Activated B cell treated with CpG ODN at 0.5 μM for 24 hours (primary cell): Measurements from ENCODE around the gene PTPRN. TPM values are rescaled to one million over a fixed set of nuclear protein-coding genes. Genes with fewer than 3 reads are reported as not detected.

Experiments
- ATAC-seq: fragments of 200-7000 bp; cut with Tn5 transposase; one replicate; pipeline ENCODE4 v1.10.0; 2021; ENCODE audit warnings: low read depth, mild to moderate bottlenecking, moderate library complexity
- CTCF ChIA-PET: fragments of 350-600 bp; sonication (Branson Sonifier 250); formaldehyde crosslinking; loops from one replicate; lab custom pipeline; 2021; ENCODE audit warnings: antibody characterized with exemption; lab: Charles Lee
- POLR2A ChIA-PET: fragments of 350-600 bp; sonication (Branson Sonifier 250); formaldehyde crosslinking; loops from one replicate; lab custom pipeline; 2021; ENCODE audit warnings: antibody characterized with exemption; lab: Charles Lee
- DNase-seq: peaks from one replicate; pipeline ENCODE4 v3.0.0; 2022
- H3K27ac Mint-ChIP-seq: one replicate; pipeline ENCODE4 v1.8.0; 2020; ENCODE audit warnings: mixed read lengths
- H3K27me3 Mint-ChIP-seq: one replicate; pipeline ENCODE4 v1.8.0; 2021; ENCODE audit warnings: mixed read lengths
- H3K36me3 Mint-ChIP-seq: one replicate; pipeline ENCODE4 v1.8.0; 2021; ENCODE audit warnings: low read depth, mixed read lengths
- H3K4me1 Mint-ChIP-seq: one replicate; pipeline ENCODE4 v1.8.0; 2021; ENCODE audit warnings: mixed read lengths
- H3K4me3 Mint-ChIP-seq: one replicate; pipeline ENCODE4 v1.8.0; 2020; ENCODE audit warnings: mild to moderate bottlenecking, mixed read lengths
- H3K9me3 Mint-ChIP-seq: one replicate; pipeline ENCODE4 v1.8.0; 2020; ENCODE audit warnings: mixed read lengths
- intact Hi-C: fragments of 100-400 bp; cut with micrococcal nuclease; formaldehyde crosslinking; loops from one replicate; pipeline ENCODE4 v1.15.1; 2024
- total RNA-seq: library from RNA; stranded (reverse); gene quantifications from 2 replicates; pipeline ENCODE4 v1.2.3, GENCODE V29; 2022
- TF ChIP-seq, protein P1 (sequence below): fragments of 200-600 bp; IDR thresholded peaks from one replicate; pipeline ENCODE4 v1.8.0; 2022; ENCODE audit warnings: antibody characterized with exemption, mild to moderate bottlenecking

PTPRN gene
- total RNA-seq, 1 donor from 2014 or later, result not detected

DNA sequence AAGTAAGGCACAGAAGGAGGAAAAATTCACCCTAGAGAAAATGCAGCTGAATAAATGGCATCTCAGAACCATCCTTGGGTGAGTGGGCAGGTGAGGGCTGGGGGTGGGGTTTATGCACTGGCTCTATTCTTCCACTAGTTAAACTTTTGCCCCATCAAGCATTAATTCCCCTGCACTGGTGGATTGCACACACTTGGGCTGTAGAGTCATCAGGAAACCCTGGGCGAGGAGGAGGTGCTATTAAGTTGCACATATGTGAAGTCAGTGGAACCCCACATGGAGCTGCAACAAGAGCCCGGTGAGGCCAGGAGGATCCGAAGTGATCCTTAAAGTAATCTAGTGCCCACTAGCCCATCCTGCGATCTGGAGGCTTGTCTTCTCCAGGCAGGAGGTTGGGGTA is 36.8 kb downstream of the PTPRN start:
- no peak for ATAC-seq
- no peak for DNase-seq
- CTCF ChIA-PET, result interaction anchor here (2.6 kb wide), 1 partner anchor 22 kb away, joined by 13 read pairs; no protein-coding TSS in a partner anchor
- no peaks in the 10 kb centered on the region for H3K36me3 Mint-ChIP-seq
- peaks cover 13% of the 10 kb centered on the region for H3K4me1 Mint-ChIP-seq
- intact Hi-C loops, result no loop called here
- TF ChIP-seq, protein P1, sequence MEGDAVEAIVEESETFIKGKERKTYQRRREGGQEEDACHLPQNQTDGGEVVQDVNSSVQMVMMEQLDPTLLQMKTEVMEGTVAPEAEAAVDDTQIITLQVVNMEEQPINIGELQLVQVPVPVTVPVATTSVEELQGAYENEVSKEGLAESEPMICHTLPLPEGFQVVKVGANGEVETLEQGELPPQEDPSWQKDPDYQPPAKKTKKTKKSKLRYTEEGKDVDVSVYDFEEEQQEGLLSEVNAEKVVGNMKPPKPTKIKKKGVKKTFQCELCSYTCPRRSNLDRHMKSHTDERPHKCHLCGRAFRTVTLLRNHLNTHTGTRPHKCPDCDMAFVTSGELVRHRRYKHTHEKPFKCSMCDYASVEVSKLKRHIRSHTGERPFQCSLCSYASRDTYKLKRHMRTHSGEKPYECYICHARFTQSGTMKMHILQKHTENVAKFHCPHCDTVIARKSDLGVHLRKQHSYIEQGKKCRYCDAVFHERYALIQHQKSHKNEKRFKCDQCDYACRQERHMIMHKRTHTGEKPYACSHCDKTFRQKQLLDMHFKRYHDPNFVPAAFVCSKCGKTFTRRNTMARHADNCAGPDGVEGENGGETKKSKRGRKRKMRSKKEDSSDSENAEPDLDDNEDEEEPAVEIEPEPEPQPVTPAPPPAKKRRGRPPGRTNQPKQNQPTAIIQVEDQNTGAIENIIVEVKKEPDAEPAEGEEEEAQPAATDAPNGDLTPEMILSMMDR, result no peak
- no peak overlapping the region for H3K4me3 Mint-ChIP-seq
- H3K27me3 Mint-ChIP-seq, result no peaks in the 10 kb centered on the region
- POLR2A ChIA-PET, result no interaction called here
- no peaks in the 10 kb centered on the region for H3K9me3 Mint-ChIP-seq
- no peak overlapping the region for H3K27ac Mint-ChIP-seq

GRCh38 chr2:219271021-219271420 is 38.2 kb downstream of the PTPRN start:
- Mint-ChIP-seq H3K27ac (no peak overlapping the region), H3K4me1 (peaks cover 3% of the 10 kb centered on the region), H3K9me3 (no peaks in the 10 kb centered on the region), H3K36me3 (no peaks in the 10 kb centered on the region), H3K4me3 (no peak overlapping the region), H3K27me3 (no peaks in the 10 kb centered on the region)
- ChIA-PET CTCF (interaction anchor here (2.3 kb wide), 1 partner anchor 23 kb away, joined by 10 read pairs; no protein-coding TSS in a partner anchor), POLR2A (no interaction called here)
- ATAC-seq (no peak), DNase-seq (no peak)
- intact Hi-C loops, result no loop called here
- TF ChIP-seq, protein P1, result no peak

GRCh38 chr2:219270055-219270372 is 39.2 kb downstream of the PTPRN start:
- Mint-ChIP-seq H3K27ac (no peak overlapping the region), H3K9me3 (no peaks in the 10 kb centered on the region), H3K4me1 (peaks cover 3% of the 10 kb centered on the region), H3K4me3 (no peak overlapping the region), H3K36me3 (no peaks in the 10 kb centered on the region), H3K27me3 (no peaks in the 10 kb centered on the region)
- CTCF ChIA-PET, result interaction anchor here (2.3 kb wide), 1 partner anchor 24 kb away, joined by 10 read pairs; no protein-coding TSS in a partner anchor
- intact Hi-C loops, result no loop called here
- POLR2A ChIA-PET, result interaction anchor here (1.8 kb wide), 1 partner anchor 16 kb away, joined by 7 read pairs; the partner anchor contains the start of gene TUBA4A
- ATAC-seq, result no peak
- DNase-seq, result no peak
- TF ChIP-seq, protein P1, result no peak

- no peak for DNase-seq
- no peaks in the 10 kb centered on the region for H3K36me3 Mint-ChIP-seq
- H3K4me3 Mint-ChIP-seq, result no peak overlapping the region
- H3K27me3 Mint-ChIP-seq, result no peaks in the 10 kb centered on the region
- TF ChIP-seq, protein P1, result no peak
- CTCF ChIA-PET, result interaction anchor here (2.3 kb wide), 1 partner anchor 25 kb away, joined by 10 read pairs; no protein-coding TSS in a partner anchor
- H3K9me3 Mint-ChIP-seq, result no peaks in the 10 kb centered on the region
- H3K27ac Mint-ChIP-seq, result no peak overlapping the region
- POLR2A ChIA-PET, result interaction anchor here (1.8 kb wide), 1 partner anchor 15 kb away, joined by 7 read pairs; the partner anchor contains the start of gene TUBA4A
- intact Hi-C loops, result no loop called here
- peaks cover 3% of the 10 kb centered on the region for H3K4me1 Mint-ChIP-seq
- no peak for ATAC-seq
Measured at GRCh38 chr2:219269362-219270054, 39.7 kb downstream of the PTPRN start.

DNA sequence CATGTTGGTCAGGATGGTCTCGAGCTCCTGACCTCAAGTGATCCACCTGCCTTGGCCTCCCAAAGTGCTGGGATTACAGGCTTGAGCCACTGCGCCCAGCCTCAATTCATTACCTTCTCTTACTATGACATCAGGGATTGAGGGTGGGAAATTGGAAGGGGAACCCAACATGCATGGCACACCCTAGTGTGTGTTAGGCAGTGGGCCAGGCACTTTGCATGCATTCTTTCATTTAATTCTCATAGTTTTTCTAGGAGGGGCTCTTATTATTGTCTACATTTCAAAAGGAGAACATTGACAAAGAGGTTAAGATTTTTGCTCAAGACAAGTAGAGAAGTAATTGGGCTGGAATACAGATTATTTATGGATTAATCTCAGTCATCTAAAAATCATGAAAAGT is 40.9 kb downstream of the PTPRN start:
- no peak overlapping the region for H3K4me3 Mint-ChIP-seq
- no peaks in the 10 kb centered on the region for H3K9me3 Mint-ChIP-seq
- no peaks in the 10 kb centered on the region for H3K36me3 Mint-ChIP-seq
- DNase-seq (no peak), ATAC-seq (no peak)
- intact Hi-C loops, result no loop called here
- ChIA-PET CTCF (no interaction called here), POLR2A (no interaction called here)
- no peaks in the 10 kb centered on the region for H3K4me1 Mint-ChIP-seq
- no peaks in the 10 kb centered on the region for H3K27me3 Mint-ChIP-seq
- TF ChIP-seq, protein P1, result no peak
- H3K27ac Mint-ChIP-seq, result no peak overlapping the region
